DMS53 treated with DMSO at 0.1 percent for 48 hours (cell line): ENCODE data around the gene VAT1.
"Not testable (repeated sequence)": the region's sequence is repeated elsewhere in the genome, so short reads cannot be mapped to it uniquely, and the experiment has no call there.

ENCODE experiments used
- DNase-seq: peaks from one replicate; lab custom pipeline; 2025; ENCODE audit not compliant: unreplicated experiment; lab: John Stamatoyannopoulos, UW

Gene VAT1

GRCh38 chr17:42975701-42976100, 46.5 kb downstream of the VAT1 start:
- DNase-seq: not testable (repeated sequence)

DNA sequence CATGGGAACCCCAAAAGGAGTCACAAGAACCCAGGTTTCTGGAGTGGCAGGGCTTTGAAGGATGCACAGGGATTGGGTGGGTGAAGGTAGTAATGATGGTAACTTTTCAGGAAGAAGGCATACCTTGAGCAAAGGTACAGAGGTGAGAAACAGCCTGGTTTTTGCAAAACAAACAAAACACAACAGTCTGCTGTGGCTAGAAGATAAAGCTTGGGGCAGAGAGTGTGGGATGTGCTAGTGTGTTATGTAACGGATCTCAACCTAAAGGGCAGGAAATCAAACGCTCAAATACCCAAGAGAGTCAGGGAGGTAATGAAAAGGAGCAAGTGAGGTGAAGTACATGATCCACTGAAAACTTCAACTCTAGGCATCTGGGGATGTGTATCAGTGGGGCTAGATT, 46.9 kb downstream of the VAT1 start:
- no peak for DNase-seq

GRCh38 chr17:42973323-42973722, 48.9 kb downstream of the VAT1 start:
- not testable (repeated sequence) for DNase-seq

- DNase-seq: no peak
Observed at GRCh38 chr17:42971589-42971988, 50.6 kb downstream of the VAT1 start.

- DNase-seq: no peak
Observed at GRCh38 chr17:42969001-42969581, 53.1 kb downstream of the VAT1 start.

DNA sequence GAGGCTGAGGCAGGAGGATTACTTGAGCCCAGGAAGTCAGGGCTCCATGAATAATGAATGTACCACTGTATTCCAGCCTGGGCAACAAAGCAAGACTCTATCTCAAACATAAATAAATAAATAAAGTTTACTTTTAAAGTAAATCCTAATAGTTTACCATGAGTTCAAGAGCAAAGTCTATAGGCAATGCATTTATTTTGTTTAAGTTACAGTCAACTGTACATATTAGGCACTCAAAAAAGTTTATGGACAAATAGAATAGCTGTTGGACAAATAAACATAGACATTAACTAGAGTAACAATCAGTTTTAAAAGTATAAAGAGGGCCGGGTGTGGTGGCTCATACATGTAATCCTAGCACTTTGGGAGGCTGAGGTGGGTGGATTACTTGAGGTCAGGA, 54.3 kb downstream of the VAT1 start:
- DNase-seq: no peak
